Psoas muscle (tissue), 8 donors: ENCODE data around the gene SYK. TPM values are rescaled to one million over a fixed set of nuclear protein-coding genes. Genes with fewer than 3 reads are reported as not detected.

Experiments
- ATAC-seq, 4 donors: fragments of 200-7000 bp; cut with Tn5 transposase; one replicate each; pipeline ENCODE4 v1.9.1; 2020; ENCODE audit warnings: moderate library complexity in 3 of 4, mild to moderate bottlenecking in 2 of 4
- DNase-seq, 2 donors: peaks; one replicate each; pipeline ENCODE4 v3.0.0-alpha.2; 2020
- H3K27ac ChIP-seq: fragments of 200-600 bp; one replicate; pipeline ENCODE4 v1.8.0; 2022
- H3K27me3 ChIP-seq, 3 donors: fragments of 200-600 bp in 1 of 3; one replicate each; pipeline versions ENCODE4 v1.6.1 to v1.8.0; 2013 to 2022; ENCODE audit warnings: low read length in 2 of 3, mild to moderate bottlenecking in 2 of 3, moderate library complexity in 1 of 3; ENCODE audit not compliant: insufficient read depth in 3 of 3
- H3K36me3 ChIP-seq, 2 donors: fragments of 200-600 bp in 1 of 2; one replicate each; pipeline versions ENCODE4 v1.6.1 to v1.8.0; 2013 to 2022; ENCODE audit warnings: low read depth in 1 of 2, mild to moderate bottlenecking in 1 of 2, moderate library complexity in 1 of 2; ENCODE audit not compliant: insufficient read depth in 1 of 2
- H3K4me1 ChIP-seq: fragments of 200-600 bp; one replicate; pipeline ENCODE4 v1.8.0; 2022
- H3K4me3 ChIP-seq: fragments of 200-600 bp; one replicate; pipeline ENCODE4 v1.8.0; 2022; ENCODE audit warnings: mild to moderate bottlenecking
- H3K9me3 ChIP-seq: fragments of 200-600 bp; one replicate; pipeline ENCODE4 v1.8.0; 2022
- WGBS, 3 donors: extraction: QIAGEN DNeasy Blood & Tissue Kit; methylation state at CpG; one replicate each; pipeline versions ENCODE4 v1.1.6 to v1.1.7; 2013; 5-methylcytosine and 5-hydroxymethylcytosine counted together
- intact Hi-C, 2 donors: fragments of 100-400 bp; cut with DNase I; formaldehyde crosslinking; loops; one replicate each; pipeline versions ENCODE4 v1.11.0 to v1.14.2; 2022
- polyA plus RNA-seq, 3 donors: library from polyadenylated mRNA; stranded (reverse); fragments of 200-250 nt; gene quantifications; one replicate each; pipeline ENCODE4 v1.2.3, GENCODE V29; 2013
- total RNA-seq, 4 donors: library from RNA; stranded (reverse); fragmentation: NEBNext Ultra II Directional in 2 of 4; extraction: Animal tissue kit (Norgen Biotek cat#: 25700) in 2 of 4; gene quantifications; one replicate each; pipeline versions ENCODE4 v1.2.1 to v1.2.4, GENCODE V29; 2021 to 2023
- TF ChIP-seq, protein P1 (sequence below): fragments of 200-600 bp; IDR thresholded peaks from one replicate; pipeline ENCODE4 v1.8.0; 2022; ENCODE audit warnings: antibody characterized with exemption
- donor health status: healthy with polysubstance abuse.
- donor health status: DM: no; HTN: no; CAD: no; lungs with moderate emphysema.
- donor health status: Bipolar disorder and iron deficiency.
- donor health status: healthy.
- donor health status: DM: yes; HTN: yes; CAD: no.
- donor health status: DM: no; HTN: no; CAD: no.
- donor health status: DM: no; HTN: no; CAD: no.
- donor health status: DM: yes; HTN: yes; CAD: no.

SYK gene
- total and polyA plus RNA-seq, 7 donors: 0.40 to 2.8 (median 1.4) TPM

DNA sequence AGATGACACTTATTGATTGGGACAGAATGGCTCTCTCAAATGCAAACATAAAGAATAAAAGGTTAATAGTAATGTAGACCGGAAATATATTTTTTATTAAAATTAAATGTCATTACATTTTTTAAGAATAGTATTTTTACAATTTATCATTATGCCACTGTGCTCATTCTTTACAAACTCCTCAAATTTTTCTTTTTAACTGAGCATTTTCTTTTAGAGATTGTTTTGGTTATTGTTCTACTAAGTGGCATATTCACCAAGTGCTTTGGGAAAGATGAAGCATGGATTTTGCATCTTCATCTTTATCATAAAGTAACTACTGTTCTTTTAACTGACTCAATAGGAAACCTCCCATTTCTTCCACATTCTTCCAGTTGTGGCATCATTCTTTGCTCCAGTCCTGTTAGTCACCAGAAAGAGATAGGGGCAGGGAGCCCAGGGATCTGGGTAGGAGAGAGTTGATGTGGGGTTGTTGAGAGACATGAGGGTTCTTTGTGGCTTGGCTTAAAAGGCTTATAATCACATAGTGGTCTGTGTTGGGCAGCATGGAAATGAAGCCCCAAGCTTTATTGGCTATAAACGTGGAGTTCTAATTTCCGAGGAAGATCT lies 69.8 kb downstream of the SYK start:
- H3K36me3 ChIP-seq: no peaks in the 10 kb centered on the region

DNA sequence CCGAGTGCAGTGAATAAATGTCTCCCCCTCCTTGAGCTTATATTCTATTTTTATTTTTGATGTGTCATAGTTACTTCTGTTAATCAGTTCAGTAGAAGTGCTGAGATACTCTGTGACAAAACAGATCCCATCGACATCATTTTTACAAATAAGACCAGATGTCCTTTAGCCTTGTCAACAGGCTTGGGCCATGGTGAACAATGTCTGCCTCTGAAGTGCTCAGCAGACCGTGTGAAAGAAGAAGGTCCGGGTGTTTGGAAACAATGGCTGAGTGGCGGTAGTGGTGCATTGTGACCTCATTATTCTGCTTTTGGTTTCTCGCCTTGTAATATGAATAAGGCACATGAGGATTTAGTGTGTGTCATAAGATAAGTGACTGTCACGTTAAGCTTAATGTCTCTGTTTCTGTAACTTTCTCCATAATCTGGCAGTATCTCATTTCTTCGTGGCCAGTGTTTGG lies 71.2 kb downstream of the SYK start:
- DNase-seq (no peak), ATAC-seq (peak; percentile 78 to 90 (median 81))
- no peaks in the 10 kb centered on the region for H3K9me3 ChIP-seq
- H3K27ac ChIP-seq: peak overlapping the region; percentile 76
- TF ChIP-seq, protein P1, sequence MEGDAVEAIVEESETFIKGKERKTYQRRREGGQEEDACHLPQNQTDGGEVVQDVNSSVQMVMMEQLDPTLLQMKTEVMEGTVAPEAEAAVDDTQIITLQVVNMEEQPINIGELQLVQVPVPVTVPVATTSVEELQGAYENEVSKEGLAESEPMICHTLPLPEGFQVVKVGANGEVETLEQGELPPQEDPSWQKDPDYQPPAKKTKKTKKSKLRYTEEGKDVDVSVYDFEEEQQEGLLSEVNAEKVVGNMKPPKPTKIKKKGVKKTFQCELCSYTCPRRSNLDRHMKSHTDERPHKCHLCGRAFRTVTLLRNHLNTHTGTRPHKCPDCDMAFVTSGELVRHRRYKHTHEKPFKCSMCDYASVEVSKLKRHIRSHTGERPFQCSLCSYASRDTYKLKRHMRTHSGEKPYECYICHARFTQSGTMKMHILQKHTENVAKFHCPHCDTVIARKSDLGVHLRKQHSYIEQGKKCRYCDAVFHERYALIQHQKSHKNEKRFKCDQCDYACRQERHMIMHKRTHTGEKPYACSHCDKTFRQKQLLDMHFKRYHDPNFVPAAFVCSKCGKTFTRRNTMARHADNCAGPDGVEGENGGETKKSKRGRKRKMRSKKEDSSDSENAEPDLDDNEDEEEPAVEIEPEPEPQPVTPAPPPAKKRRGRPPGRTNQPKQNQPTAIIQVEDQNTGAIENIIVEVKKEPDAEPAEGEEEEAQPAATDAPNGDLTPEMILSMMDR: no peak
- peak overlapping the region; percentile 33 for H3K4me3 ChIP-seq
- 32 to 53% (median 36%) methylated on average over 8 of the region's 8 CpGs for WGBS, 3 donors
- H3K4me1 ChIP-seq: peaks cover 9% of the 10 kb centered on the region
- H3K36me3 ChIP-seq: no peaks in the 10 kb centered on the region
- H3K27me3 ChIP-seq: no peaks in the 10 kb centered on the region
- intact Hi-C loops: loop anchor here (5.0 kb wide), 3 partner anchors 731 to 1296 kb away; no protein-coding TSS in a partner anchor

More for the DNA sequence above, 69.8 kb downstream of the SYK start:
- no peak for DNase-seq
- Histone ChIP-seq H3K9me3 (no peaks in the 10 kb centered on the region), H3K27ac (no peak overlapping the region), H3K27me3 (no peaks in the 10 kb centered on the region), H3K4me3 (no peak overlapping the region), H3K4me1 (peaks cover 9% of the 10 kb centered on the region)
- WGBS, 3 donors: 30 to 41% (median 31%) methylated on average over 3 of the region's 3 CpGs
- TF ChIP-seq, protein P1: no peak
- intact Hi-C loops: loop anchor here (2.0 to 5.0 kb wide), 4 partner anchors 729 to 1294 kb away; no protein-coding TSS in a partner anchor
- no peak for ATAC-seq

DNA sequence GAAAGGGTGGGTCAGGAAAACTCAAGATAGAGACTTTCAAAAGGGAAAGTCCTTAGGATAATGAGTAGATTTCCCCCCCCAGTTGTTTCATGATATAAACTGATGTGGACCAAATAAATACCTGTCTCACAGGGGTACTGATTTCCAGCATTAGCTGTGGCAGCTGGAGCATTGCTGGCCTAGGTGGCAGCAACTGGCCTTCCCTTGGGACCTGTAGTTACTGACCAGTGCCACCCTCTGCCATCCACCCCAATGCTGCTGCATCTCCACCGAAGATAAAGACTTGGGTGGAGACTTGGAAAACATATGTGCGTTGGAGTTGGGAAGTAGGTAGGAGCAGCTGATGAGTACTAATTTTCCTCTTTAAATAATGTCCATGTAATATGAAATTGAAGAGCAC lies 71.8 kb downstream of the SYK start:
- DNase-seq (no peak), ATAC-seq (peak; percentile 20 to 55 (median 44))
- H3K27me3 ChIP-seq: no peaks in the 10 kb centered on the region
- H3K9me3 ChIP-seq: no peaks in the 10 kb centered on the region
- peaks cover 9% of the 10 kb centered on the region for H3K4me1 ChIP-seq
- WGBS, 3 donors: 71 to 87% (median 81%) methylated on average over 2 of the region's 2 CpGs
- peak overlapping the region; percentile 76 for H3K27ac ChIP-seq
- intact Hi-C loops: loop anchor here (5.0 kb wide), 3 partner anchors 731 to 1296 kb away; no protein-coding TSS in a partner anchor
- TF ChIP-seq, protein P1: no peak
- H3K4me3 ChIP-seq: peak overlapping the region; percentile 33
- no peaks in the 10 kb centered on the region for H3K36me3 ChIP-seq

DNA sequence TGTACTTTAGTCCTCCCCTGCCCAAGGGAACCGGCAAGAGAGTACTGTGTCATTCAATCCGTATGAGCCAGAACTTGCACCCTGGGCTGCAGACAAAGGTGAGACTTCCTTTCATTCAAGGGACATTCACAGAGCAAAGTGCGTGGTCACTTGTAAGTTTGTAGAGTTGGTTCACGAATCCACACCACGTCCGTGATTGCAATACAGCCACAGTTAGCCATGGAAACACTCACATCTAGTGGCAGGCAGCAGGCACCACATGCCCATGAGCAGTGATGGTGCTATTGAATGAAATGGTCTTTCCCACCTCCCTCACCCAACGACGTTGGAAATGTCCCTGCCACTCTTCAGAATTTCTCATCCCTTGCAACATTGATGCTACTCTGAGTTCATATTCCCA lies 72.6 kb downstream of the SYK start:
- H3K4me3 ChIP-seq: no peak overlapping the region
- DNase-seq (no peak), ATAC-seq (no peak)
- no peaks in the 10 kb centered on the region for H3K36me3 ChIP-seq
- WGBS, 3 donors: 78 to 79% (median 78%) methylated on average over 8 of the region's 8 CpGs
- intact Hi-C loops: loop anchor here (5.0 kb wide), 3 partner anchors 732 to 1297 kb away; no protein-coding TSS in a partner anchor
- H3K4me1 ChIP-seq: peaks cover 9% of the 10 kb centered on the region
- no peaks in the 10 kb centered on the region for H3K9me3 ChIP-seq
- no peak overlapping the region for H3K27ac ChIP-seq
- TF ChIP-seq, protein P1: no peak
- H3K27me3 ChIP-seq: no peaks in the 10 kb centered on the region
